Endothelial cell of umbilical vein (primary cell): Measurements from ENCODE around the gene CYGB.
A peak's percentile ranks its signal among the peaks of the same experiment; 100 is the strongest.

Source experiments
- EZH2 ChIP-seq: IDR thresholded peaks from 2 replicates; pipeline ENCODE4 v1.6.1; 2012; ENCODE audit warnings: borderline replicate concordance, low read depth, mild to moderate bottlenecking, moderate library complexity, low read length, inconsistent platforms; ENCODE audit not compliant: severe bottlenecking
- MAX ChIP-seq: IDR thresholded peaks from 2 replicates; pipeline ENCODE4 v1.6.1; 2011; ENCODE audit not compliant: insufficient read depth, insufficient read length
- POLR2A ChIP-seq: IDR thresholded peaks from 2 replicates; pipeline ENCODE4 v1.6.1; 2012; ENCODE audit warnings: low read depth, mild to moderate bottlenecking, control low read depth, low read length
- POLR2AphosphoS5 ChIP-seq: IDR thresholded peaks from 2 replicates; pipeline ENCODE4 v1.6.1; 2012; ENCODE audit warnings: low read depth, mild to moderate bottlenecking, control low read depth, low read length, moderate library complexity; ENCODE audit not compliant: insufficient read depth
- TF ChIP-seq, protein P1 (sequence below), 2 donors: IDR thresholded peaks; 1 replicate in 1 of 2; 2 replicates in 1 of 2; pipeline ENCODE4 v1.5.1; 2011; ENCODE audit warnings: low read length in 2 of 2, mild to moderate bottlenecking in 2 of 2, moderate library complexity in 2 of 2, control low read depth in 1 of 2, inconsistent platforms in 1 of 2, low read depth in 1 of 2; ENCODE audit not compliant: insufficient read depth in 1 of 2; ENCODE audit errors: extremely low read depth in 1 of 2

DNA sequence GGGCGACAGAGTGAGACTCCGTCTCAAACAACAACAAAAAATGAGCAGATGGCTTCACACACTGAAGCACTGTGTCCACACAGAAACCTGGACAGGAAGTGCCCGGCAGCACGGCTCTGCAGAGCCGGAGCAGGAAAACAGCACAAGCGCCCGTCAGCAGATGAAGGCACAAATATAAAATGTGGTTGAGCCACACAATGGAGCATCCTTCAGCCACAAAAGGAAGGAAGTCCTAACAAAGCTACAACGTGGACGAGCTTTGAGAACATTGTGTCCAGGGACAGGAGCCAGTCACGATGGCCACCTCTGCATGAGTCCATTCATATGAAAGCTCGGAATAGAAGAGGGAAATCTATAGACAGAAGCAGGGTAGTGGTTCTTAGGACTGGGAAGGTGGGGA, 51.9 kb downstream of the CYGB start:
- TF ChIP-seq, protein P1, sequence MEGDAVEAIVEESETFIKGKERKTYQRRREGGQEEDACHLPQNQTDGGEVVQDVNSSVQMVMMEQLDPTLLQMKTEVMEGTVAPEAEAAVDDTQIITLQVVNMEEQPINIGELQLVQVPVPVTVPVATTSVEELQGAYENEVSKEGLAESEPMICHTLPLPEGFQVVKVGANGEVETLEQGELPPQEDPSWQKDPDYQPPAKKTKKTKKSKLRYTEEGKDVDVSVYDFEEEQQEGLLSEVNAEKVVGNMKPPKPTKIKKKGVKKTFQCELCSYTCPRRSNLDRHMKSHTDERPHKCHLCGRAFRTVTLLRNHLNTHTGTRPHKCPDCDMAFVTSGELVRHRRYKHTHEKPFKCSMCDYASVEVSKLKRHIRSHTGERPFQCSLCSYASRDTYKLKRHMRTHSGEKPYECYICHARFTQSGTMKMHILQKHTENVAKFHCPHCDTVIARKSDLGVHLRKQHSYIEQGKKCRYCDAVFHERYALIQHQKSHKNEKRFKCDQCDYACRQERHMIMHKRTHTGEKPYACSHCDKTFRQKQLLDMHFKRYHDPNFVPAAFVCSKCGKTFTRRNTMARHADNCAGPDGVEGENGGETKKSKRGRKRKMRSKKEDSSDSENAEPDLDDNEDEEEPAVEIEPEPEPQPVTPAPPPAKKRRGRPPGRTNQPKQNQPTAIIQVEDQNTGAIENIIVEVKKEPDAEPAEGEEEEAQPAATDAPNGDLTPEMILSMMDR (IDR thresholded peaks at IDR 0.05; ENCODE audit: extremely low read depth in 1 of 2, insufficient read depth in 1 of 2, low read depth in 1 of 2, low read length in 2 of 2) = no peak
- TF ChIP-seq EZH2 (no peak), POLR2AphosphoS5 (peak; percentile 23), POLR2A (no peak), MAX (peak; percentile 24)
